ENCODE results near the gene KRTAP9-8. TPM values are rescaled to one million over a fixed set of nuclear protein-coding genes. Genes with fewer than 3 reads are reported as not detected.
"Not testable (repeated sequence)": the region's sequence is repeated elsewhere in the genome, so short reads cannot be mapped to it uniquely, and the experiment has no call there.

KRTAP9-8 gene
- total RNA-seq (not detected), polyA plus RNA-seq (not detected)
- long read RNA-seq, donor 1: 0 reads
- long read RNA-seq, donor 2: 0 reads
- long read RNA-seq, donor 3: 0 reads

DNA sequence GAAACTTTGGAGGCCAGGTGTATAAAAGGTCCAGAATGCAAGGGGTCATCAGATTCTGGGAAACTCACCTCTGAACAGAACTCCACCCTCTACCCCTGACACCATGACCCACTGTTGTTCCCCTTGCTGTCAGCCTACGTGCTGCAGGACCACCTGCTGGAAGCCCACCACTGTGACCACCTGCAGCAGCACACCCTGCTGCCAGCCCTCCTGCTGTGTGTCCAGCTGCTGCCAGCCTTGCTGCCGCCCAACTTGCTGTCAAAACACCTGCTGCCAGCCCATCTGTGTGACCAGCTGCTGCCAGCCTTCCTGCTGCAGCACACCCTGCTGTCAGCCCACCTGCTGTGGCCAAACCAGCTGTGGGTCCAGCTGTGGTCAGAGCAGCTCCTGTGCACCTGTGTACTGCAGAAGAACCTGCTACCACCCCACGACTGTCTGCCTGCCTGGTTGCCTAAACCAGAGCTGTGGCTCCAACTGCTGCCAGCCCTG, at the start of gene KRTAP9-8:
KRTAP9-8 (plus strand) TSS at position 51 of the 489 bp plus-strand sequence; CDS start at position 104, 53 bp downstream.
- H3K27ac ChIP-seq; H3K4me1 ChIP-seq (ENCODE audit: insufficient read depth); H3K9me3 ChIP-seq; intact Hi-C loops (cut with DNase I); DNase-seq; H3K4me3 ChIP-seq; H3K36me3 ChIP-seq; H3K27me3 ChIP-seq: not testable (repeated sequence)
- WGBS, 3 donors: 31 to 55% (median 40%) methylated on average over 3 of the region's 3 CpGs

- not testable (repeated sequence) for H3K9me3 ChIP-seq
These were observed 47.9 kb upstream of the KRTAP9-8 start, which contains the start of gene KRTAP9-1 for GRCh38 chr17:41189837-41190318. TSS of gene KRTAP9-1 (plus strand) at chr17:41189887. CDS start at chr17:41189887, 0 bp downstream.

DNA sequence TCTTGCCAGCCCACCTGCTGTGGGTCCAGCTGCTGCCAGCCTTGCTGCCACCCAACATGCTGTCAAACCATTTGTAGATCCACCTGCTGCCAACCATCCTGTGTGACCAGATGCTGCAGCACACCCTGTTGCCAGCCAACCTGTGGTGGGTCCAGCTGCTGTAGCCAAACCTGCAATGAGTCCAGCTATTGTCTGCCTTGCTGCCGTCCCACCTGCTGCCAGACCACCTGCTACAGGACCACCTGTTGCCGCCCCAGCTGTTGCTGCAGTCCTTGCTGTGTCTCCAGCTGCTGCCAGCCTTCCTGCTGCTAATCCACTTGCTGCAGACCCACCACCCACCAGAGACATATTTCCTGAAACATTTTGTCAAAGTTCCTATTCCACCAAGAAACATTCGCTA, 47.5 kb upstream of the KRTAP9-8 start:
- no peak for DNase-seq
- TF ChIP-seq POLR2A (IDR thresholded peaks at IDR 0.05): no peak
- TF ChIP-seq EP300 (IDR thresholded peaks at IDR 0.05): no peak
- TF ChIP-seq CTCF (IDR thresholded peaks at IDR 0.05): no peak
- 86 to 90% (median 86%) methylated on average over 3 of the region's 3 CpGs for WGBS, 3 donors

More at GRCh38 chr17:41189837-41190318, 47.9 kb upstream of the KRTAP9-8 start, which contains the start of gene KRTAP9-1:
- H3K36me3 ChIP-seq; H3K4me1 ChIP-seq (ENCODE audit: insufficient read depth); H3K27me3 ChIP-seq; DNase-seq; H3K4me3 ChIP-seq; intact Hi-C loops (cut with DNase I); H3K27ac ChIP-seq: not testable (repeated sequence)
- 68 to 91% (median 82%) methylated on average over 1 of the region's 1 CpG for WGBS, 3 donors

GRCh38 chr17:41196068-41196467, 41.7 kb upstream of the KRTAP9-8 start:
- H3K4me3 ChIP-seq: no peak overlapping the region
- WGBS, 3 donors: 0 to 11% (median 0%) methylated on average over 1 of the region's 1 CpG

More for the DNA sequence above, 47.5 kb upstream of the KRTAP9-8 start:
- intact Hi-C loops (cut with DNase I): no loop called here
- Histone ChIP-seq H3K27ac (no peak overlapping the region), H3K27me3 (no peaks in the 10 kb centered on the region), H3K4me3 (no peak overlapping the region), H3K4me1 (ENCODE audit: insufficient read depth) (no peaks in the 10 kb centered on the region), H3K9me3 (no peaks in the 10 kb centered on the region), H3K36me3 (no peaks in the 10 kb centered on the region)

DNA sequence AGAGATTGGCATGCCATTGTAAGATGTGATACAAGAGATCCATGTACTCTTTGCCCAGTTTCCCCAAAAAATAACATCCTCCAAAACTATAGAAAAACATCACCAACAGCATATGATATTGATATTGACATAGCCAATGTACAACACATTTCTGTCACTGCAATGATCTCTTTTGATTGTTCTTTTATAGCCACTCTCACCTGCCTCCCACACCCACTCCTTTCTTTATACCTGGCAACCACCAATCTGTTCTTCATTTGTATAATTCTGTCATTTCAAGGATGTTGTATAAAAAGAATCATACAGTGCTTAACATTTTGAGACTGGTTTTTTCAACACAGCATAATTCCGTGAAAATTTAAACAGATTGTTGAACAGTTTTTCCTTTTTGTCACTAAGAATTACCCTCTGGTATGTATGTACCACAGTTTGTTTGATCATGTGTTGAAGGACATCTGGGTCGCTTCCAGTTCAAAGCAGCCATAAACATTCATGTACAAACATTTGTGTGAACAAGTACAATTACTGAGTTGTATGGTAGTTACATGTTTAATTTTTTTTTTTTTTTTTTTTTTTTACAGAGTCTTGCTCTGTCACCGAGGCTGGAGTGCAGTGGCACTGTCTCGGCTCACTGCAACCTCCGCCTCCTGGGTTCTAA, 38.2 kb upstream of the KRTAP9-8 start:
- no peaks in the 10 kb centered on the region for H3K27me3 ChIP-seq
- no peak for TF ChIP-seq POLR2A (IDR thresholded peaks at IDR 0.05)
- TF ChIP-seq EP300 (IDR thresholded peaks at IDR 0.05): no peak
- no peak for TF ChIP-seq CTCF (IDR thresholded peaks at IDR 0.05)
- H3K9me3 ChIP-seq: no peaks in the 10 kb centered on the region
- no peak overlapping the region for H3K4me3 ChIP-seq
- WGBS, 3 donors: 71 to 83% (median 78%) methylated on average over 5 of the region's 5 CpGs
- H3K27ac ChIP-seq: no peak overlapping the region
- intact Hi-C loops (cut with DNase I): no loop called here
- no peaks in the 10 kb centered on the region for H3K4me1 ChIP-seq (ENCODE audit: insufficient read depth)
- H3K36me3 ChIP-seq: no peaks in the 10 kb centered on the region
- no peak for DNase-seq

More at GRCh38 chr17:41196068-41196467, 41.7 kb upstream of the KRTAP9-8 start:
- H3K36me3 ChIP-seq: no peaks in the 10 kb centered on the region
- no peaks in the 10 kb centered on the region for H3K4me1 ChIP-seq (ENCODE audit: insufficient read depth)
- intact Hi-C loops (cut with DNase I): no loop called here
- no peak for TF ChIP-seq POLR2A (IDR thresholded peaks at IDR 0.05)
- no peak for TF ChIP-seq EP300 (IDR thresholded peaks at IDR 0.05)
- no peak for TF ChIP-seq CTCF (IDR thresholded peaks at IDR 0.05)
- no peak for DNase-seq
- H3K27me3 ChIP-seq: no peaks in the 10 kb centered on the region
- no peaks in the 10 kb centered on the region for H3K9me3 ChIP-seq
- H3K27ac ChIP-seq: no peak overlapping the region

Data from ovary (tissue), 10 donors.